ENCODE measurements around the gene ZNF593OS.

ZNF593OS gene

DNA sequence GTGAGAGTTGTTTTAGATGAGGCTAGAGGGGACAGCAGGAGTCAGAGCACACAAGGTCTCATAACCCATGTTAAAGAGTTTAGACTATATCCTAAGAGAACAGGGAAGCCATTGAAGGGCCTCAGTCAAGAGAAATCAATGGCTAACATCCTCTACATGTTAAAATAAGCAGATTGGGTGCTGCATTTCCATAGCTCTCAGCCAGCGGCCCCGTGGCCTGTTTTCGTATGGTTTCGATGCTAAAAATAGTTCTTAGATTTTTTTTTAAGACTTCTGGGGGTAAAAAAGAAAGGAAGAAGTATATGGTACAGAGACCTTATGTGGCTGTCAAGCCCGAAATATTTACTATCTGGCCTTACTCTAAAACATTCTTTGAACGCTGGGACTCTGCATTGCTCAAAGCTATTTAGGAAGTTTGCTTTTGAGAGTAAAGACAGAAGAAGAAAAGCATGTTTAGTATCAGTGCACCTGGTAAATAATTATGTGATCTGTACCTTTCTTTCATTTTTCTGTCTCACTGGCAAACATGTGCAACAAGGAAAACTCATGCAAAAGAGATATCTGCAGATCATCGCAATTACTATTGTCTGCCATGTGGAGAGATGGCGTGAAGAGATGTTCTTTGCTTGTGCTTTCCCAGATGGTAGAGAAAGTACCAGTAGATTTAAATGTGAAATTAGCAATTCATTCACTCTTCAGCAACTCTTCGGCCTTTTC lies 51.6 kb downstream of the ZNF593OS start:
- DNase-seq: no peak
- no peaks in the 10 kb centered on the region for H3K27me3 ChIP-seq (replicated peaks)
- H3K36me3 ChIP-seq (replicated peaks): peaks cover 3% of the 10 kb centered on the region
- H3K27ac ChIP-seq: no peak overlapping the region
- no peak overlapping the region for H3K4me3 ChIP-seq (ENCODE audit: low read depth, low read length)
- in situ Hi-C loops (cut with HindIII; ENCODE audit: low pct_ligation_motif_present, low sequenced_read_pairs): no loop called here
- TF ChIP-seq, protein P1, sequence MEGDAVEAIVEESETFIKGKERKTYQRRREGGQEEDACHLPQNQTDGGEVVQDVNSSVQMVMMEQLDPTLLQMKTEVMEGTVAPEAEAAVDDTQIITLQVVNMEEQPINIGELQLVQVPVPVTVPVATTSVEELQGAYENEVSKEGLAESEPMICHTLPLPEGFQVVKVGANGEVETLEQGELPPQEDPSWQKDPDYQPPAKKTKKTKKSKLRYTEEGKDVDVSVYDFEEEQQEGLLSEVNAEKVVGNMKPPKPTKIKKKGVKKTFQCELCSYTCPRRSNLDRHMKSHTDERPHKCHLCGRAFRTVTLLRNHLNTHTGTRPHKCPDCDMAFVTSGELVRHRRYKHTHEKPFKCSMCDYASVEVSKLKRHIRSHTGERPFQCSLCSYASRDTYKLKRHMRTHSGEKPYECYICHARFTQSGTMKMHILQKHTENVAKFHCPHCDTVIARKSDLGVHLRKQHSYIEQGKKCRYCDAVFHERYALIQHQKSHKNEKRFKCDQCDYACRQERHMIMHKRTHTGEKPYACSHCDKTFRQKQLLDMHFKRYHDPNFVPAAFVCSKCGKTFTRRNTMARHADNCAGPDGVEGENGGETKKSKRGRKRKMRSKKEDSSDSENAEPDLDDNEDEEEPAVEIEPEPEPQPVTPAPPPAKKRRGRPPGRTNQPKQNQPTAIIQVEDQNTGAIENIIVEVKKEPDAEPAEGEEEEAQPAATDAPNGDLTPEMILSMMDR (IDR thresholded peaks at IDR 0.05; ENCODE audit: low read depth, low read length, missing control alignments): no peak

Measured in brain microvascular endothelial cell (primary cell).